ENCODE measurements around the gene RIC3.

The RIC3 gene

GRCh38 chr11:8066036-8066910 lies 102.6 kb downstream of the RIC3 start:
- DNase-seq = no peak

- DNase-seq = no peak
Observed at GRCh38 chr11:8065031-8065430, 103.8 kb downstream of the RIC3 start.

DNA sequence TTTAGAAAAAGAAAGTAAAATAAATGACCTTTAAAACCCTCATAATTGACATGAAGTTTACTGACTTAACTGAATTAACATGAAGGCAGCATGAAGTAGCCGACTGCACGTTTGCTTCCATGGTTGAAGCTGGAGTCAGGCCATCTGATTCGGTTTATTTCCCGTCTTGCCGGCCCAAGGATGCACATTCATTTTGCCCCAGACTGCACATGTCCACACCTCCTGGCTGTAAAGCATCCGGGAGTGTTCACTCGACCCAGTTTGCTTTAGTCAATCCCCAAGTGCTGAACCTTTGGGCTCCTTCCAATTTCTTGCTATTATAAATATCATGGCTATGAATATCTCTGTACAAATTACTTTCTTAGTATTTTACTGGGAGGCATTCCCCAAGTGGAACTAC lies 105.5 kb downstream of the RIC3 start:
- no peak for DNase-seq

DNA sequence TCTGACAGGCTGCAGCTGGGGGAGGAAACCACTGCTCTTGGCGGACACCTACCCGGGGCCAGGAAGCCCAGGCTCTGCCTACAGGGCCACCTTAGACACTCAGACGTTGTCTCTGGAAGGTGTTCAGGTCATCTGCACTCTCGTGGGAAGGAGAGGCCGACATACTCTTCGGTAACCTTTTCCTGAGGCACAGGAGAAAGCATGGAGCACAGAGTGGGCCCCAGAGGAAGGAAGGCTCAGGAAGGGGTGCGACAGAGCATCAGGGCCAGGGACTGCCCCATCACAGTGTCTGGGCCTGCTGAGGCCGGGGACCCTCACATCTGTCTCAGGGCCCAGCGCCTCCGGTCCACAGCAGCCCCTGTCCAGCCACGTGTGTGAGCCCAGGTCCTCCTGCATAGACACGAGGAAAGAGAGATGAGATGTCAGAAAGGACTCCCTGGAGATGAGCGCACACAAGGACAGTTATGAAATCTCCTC lies 106.0 kb downstream of the RIC3 start:
- no peak for DNase-seq

GRCh38 chr11:8061555-8062428 lies 107.0 kb downstream of the RIC3 start:
- no peak for DNase-seq

DNA sequence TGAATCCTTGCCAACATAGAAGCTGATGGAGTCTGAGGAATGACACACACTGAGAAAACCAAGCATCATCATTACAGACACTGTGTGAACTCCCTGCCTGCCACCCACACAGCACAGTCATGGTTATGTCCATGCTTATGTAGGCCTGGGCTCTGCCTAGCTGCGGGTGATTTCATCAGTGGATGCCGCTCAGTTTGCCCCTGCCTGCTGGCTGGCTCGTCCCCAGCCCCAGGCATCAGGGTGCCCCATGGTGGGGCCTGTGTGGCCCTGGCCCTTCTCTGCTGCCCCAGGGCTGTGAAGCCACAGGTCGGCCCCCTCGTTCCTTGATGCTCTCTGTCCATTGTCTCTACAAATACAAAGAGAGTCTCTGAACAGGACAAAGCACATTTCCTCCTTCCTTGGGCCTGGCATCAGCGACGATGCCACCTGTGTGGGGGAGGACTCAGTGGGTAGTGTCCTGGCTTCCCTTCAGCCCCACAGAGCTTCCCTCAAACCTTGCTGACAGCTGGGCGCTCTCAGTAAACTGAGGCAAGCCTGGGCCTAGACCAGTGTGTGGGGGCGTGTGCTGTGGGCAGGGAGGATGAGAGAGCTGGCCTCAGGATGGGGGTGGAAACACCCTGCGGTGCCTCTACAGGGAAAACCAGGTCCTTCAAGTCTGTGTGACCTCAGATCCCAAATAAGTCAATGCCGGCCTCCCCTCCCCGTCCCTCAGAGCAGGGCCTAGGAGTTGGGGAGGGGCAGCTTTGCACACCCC lies 107.8 kb downstream of the RIC3 start:
- DNase-seq = no peak

DNA sequence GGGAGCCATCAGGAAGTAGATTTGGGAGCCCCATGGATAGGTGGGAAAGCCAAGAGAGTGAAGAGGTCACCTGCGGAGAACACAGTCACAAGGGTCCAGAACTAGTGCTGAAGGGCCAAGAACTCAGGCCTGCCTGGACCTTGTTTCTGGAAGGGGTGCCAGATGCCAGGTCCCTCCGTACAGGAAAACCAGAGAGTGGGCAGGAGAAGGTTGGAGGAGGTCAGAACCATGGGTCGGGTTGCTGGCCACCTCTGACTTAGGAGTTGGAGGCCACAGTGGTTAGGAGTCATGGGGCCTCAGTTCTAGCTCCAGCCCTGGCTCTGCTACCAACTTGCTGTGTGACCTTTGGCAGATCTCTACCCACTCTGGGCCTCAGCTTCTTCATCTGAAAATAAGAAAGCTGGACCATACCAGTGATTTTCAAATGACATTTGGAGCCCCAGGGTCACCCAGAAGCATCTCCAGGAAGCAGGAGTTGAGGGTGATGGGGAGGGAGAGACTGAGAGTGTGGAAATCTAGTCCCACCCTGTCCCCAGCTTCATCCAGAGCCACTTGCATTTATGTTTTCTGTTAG lies 108.6 kb downstream of the RIC3 start:
- DNase-seq = no peak

- DNase-seq = no peak
Observed at GRCh38 chr11:8059571-8060011, 109.2 kb downstream of the RIC3 start.

DNA sequence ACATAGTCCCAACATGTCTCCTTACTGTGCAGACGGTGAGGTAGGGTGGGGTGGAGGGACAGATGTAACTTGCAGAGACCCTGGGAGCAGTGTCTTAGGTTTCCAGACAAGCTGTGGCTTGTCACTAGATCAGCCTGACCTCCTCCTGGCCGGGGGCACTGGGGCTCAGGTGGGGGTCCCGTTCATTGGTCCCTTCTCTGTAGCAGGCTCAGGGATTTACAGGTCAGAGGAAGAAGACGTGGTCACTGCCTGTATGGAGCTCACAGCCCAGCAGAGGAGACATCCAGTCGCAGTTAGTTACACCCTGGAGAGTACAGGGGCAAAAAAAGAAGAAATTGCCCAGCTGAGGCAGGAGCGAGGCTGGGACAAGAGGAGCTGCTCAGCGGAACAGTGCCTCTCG lies 109.8 kb downstream of the RIC3 start:
- DNase-seq = no peak

DNA sequence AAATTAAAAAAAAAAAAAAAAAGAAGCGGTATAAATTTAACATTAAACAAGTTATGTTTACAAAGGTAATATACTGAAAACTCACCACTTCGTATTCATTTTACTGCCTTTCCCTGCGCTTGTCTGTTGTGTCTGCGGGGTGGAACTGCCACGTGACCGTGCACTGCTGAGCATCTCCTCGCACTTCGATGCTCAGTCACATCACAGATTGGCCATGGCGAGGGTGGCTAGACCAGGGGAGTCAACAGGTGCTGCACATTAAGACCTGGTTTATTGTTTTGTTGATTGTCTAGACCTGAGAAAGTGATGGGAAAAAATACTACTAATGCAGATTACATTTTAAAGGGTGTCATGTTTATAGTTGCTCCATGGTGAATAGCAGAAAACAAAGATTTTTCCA lies 110.6 kb downstream of the RIC3 start:
- no peak for DNase-seq

- no peak for DNase-seq
Observed at GRCh38 chr11:8056810-8057463, 111.9 kb downstream of the RIC3 start.
